Measurements from ENCODE around the gene SALL1. TPM values are rescaled to one million over a fixed set of nuclear protein-coding genes. Genes with fewer than 3 reads are reported as not detected.

SALL1 gene
- total RNA-seq, 2 experiments from 2014 or later, result not detected

- no peak for ATAC-seq
- CTCF ChIA-PET, result interaction anchor here (0.6 kb wide), 1 partner anchor 49 kb away, joined by 3 read pairs; no protein-coding TSS in a partner anchor
- Mint-ChIP-seq H3K27me3 (peaks cover 3% of the 10 kb centered on the region), H3K4me3 (no peak overlapping the region), H3K4me1 (no peaks in the 10 kb centered on the region), H3K36me3 (ENCODE audit: low read depth) (no peaks in the 10 kb centered on the region), H3K9me3 (ENCODE audit: low read depth) (no peaks in the 10 kb centered on the region), H3K27ac (no peak overlapping the region)
- POLR2A ChIA-PET, result no interaction called here
- intact Hi-C loops (cut with DNase I, micrococcal nuclease), result no loop called here
- DNase-seq, result no peak
Observed at GRCh38 chr16:51097729-51098128, 53.3 kb downstream of the SALL1 start.

GRCh38 chr16:51095890-51096626, 55.0 kb downstream of the SALL1 start:
- CTCF ChIA-PET, result interaction anchor here (0.6 kb wide), 1 partner anchor 574 kb away, joined by 3 read pairs; no protein-coding TSS in a partner anchor
- Mint-ChIP-seq H3K4me1 (no peaks in the 10 kb centered on the region), H3K27ac (no peak overlapping the region), H3K9me3 (ENCODE audit: low read depth) (no peaks in the 10 kb centered on the region), H3K36me3 (ENCODE audit: low read depth) (no peaks in the 10 kb centered on the region), H3K4me3 (no peak overlapping the region), H3K27me3 (peaks cover 3% of the 10 kb centered on the region)
- POLR2A ChIA-PET, result no interaction called here
- DNase-seq, result no peak
- intact Hi-C loops (cut with DNase I, micrococcal nuclease), result no loop called here
- no peak for ATAC-seq

GRCh38 chr16:51095084-51095881, 55.8 kb downstream of the SALL1 start:
- DNase-seq, result no peak
- no peak overlapping the region for H3K4me3 Mint-ChIP-seq
- no peak overlapping the region for H3K27ac Mint-ChIP-seq
- H3K27me3 Mint-ChIP-seq, result peaks cover 3% of the 10 kb centered on the region
- no peak for ATAC-seq
- no peaks in the 10 kb centered on the region for H3K4me1 Mint-ChIP-seq
- no peaks in the 10 kb centered on the region for H3K36me3 Mint-ChIP-seq (ENCODE audit: low read depth)
- intact Hi-C loops (cut with DNase I, micrococcal nuclease), result no loop called here
- POLR2A ChIA-PET, result no interaction called here
- CTCF ChIA-PET, result no interaction called here
- no peaks in the 10 kb centered on the region for H3K9me3 Mint-ChIP-seq (ENCODE audit: low read depth)

GRCh38 chr16:51093726-51094280, 57.3 kb downstream of the SALL1 start:
- H3K4me1 Mint-ChIP-seq, result no peaks in the 10 kb centered on the region
- ATAC-seq, result no peak
- H3K27me3 Mint-ChIP-seq, result peaks cover 7% of the 10 kb centered on the region
- no peak overlapping the region for H3K4me3 Mint-ChIP-seq
- H3K27ac Mint-ChIP-seq, result no peak overlapping the region
- no peaks in the 10 kb centered on the region for H3K9me3 Mint-ChIP-seq (ENCODE audit: low read depth)
- ChIA-PET POLR2A (no interaction called here), CTCF (interaction anchor here (1.1 kb wide), 1 partner anchor 74 kb away, joined by 3 read pairs; no protein-coding TSS in a partner anchor)
- no peak for DNase-seq
- no peaks in the 10 kb centered on the region for H3K36me3 Mint-ChIP-seq (ENCODE audit: low read depth)
- intact Hi-C loops (cut with DNase I, micrococcal nuclease), result no loop called here
